Endothelial cell of umbilical vein (primary cell): Measurements from ENCODE around the gene KCNG2.

Experiments
- MAX ChIP-seq: IDR thresholded peaks from 2 replicates; pipeline ENCODE4 v1.6.1; 2011; ENCODE audit not compliant: insufficient read depth, insufficient read length
- POLR2AphosphoS5 ChIP-seq: IDR thresholded peaks from 2 replicates; pipeline ENCODE4 v1.6.1; 2012; ENCODE audit warnings: low read depth, mild to moderate bottlenecking, control low read depth, low read length, moderate library complexity; ENCODE audit not compliant: insufficient read depth

- TF ChIP-seq MAX, result no peak
- no peak for TF ChIP-seq POLR2AphosphoS5
Measured at GRCh38 chr18:79829136-79829854, 31.6 kb downstream of the KCNG2 start.
